ENCODE measurements around the gene AKAP8L. TPM values are rescaled to one million over a fixed set of nuclear protein-coding genes. Genes with fewer than 3 reads are reported as not detected.
A peak's percentile ranks its signal among the peaks of the same experiment; 100 is the strongest.

Gene AKAP8L
- total RNA-seq, 1 donor from 2014 or later: 163 TPM

DNA sequence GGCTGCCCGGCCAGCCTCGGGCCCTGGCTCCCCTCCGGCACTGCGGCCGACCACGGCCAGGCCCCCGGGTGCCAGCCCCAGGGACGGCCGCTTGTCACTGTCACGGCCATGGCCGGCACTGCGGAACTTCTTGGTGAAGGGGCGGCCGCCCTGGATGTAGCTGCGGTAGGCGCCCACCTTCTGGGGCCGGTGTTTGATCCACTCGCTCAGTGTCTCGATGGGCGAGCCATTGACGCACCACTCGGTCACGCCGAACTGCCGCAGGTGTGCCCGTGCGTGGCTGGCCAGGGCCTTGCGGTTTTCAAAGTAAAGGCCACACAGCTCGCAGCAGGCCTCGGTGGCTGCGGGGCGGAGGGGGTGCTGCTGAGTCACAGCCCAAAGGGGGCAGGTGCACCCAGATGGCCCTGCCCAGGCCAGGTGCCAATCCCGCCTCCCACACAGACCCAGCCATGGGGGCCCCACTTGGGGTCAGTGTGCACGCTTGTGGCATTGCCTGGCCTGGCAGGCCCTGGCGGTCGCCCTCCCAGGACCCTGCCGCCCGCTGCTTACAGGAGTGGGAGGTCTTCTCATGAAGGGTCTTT lies 6.0 kb upstream of the AKAP8L start:
- Mint-ChIP-seq H3K4me1 (no peaks in the 10 kb centered on the region), H3K27ac (ENCODE audit: unreplicated experiment) (no peak overlapping the region), H3K27me3 (ENCODE audit: low read depth) (no peaks in the 10 kb centered on the region), H3K36me3 (ENCODE audit: low read depth) (peaks cover 21% of the 10 kb centered on the region), H3K4me3 (no peak overlapping the region), H3K9me3 (no peaks in the 10 kb centered on the region)
- TF ChIP-seq, protein P1, sequence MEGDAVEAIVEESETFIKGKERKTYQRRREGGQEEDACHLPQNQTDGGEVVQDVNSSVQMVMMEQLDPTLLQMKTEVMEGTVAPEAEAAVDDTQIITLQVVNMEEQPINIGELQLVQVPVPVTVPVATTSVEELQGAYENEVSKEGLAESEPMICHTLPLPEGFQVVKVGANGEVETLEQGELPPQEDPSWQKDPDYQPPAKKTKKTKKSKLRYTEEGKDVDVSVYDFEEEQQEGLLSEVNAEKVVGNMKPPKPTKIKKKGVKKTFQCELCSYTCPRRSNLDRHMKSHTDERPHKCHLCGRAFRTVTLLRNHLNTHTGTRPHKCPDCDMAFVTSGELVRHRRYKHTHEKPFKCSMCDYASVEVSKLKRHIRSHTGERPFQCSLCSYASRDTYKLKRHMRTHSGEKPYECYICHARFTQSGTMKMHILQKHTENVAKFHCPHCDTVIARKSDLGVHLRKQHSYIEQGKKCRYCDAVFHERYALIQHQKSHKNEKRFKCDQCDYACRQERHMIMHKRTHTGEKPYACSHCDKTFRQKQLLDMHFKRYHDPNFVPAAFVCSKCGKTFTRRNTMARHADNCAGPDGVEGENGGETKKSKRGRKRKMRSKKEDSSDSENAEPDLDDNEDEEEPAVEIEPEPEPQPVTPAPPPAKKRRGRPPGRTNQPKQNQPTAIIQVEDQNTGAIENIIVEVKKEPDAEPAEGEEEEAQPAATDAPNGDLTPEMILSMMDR (conservative IDR thresholded peaks at IDR 0.05): no peak
- no peak for DNase-seq (ENCODE audit: low read depth, low spot score)

DNA sequence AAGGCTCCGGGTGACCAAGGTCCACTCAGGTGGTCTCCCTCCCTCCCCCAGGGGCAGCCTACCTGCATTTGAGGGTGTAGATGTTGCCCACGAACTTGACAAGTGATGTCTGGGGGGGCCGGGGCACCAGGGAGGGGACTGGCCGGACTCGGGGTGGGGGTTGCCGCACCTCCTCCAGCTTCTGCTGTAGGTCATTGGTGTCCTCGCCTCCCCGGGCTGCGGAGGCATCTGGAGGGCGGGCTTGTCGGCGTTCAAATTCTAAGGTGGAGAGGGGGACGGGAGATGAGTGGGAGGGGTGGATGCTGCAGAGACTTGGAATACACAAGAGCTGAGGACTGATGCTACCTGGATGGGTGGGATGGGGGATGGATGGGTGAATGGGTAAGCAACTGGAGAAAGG lies 5.3 kb upstream of the AKAP8L start:
- Mint-ChIP-seq H3K4me1 (peaks cover 2% of the 10 kb centered on the region), H3K9me3 (no peaks in the 10 kb centered on the region), H3K27ac (ENCODE audit: unreplicated experiment) (no peak overlapping the region), H3K27me3 (ENCODE audit: low read depth) (no peaks in the 10 kb centered on the region), H3K4me3 (no peak overlapping the region), H3K36me3 (ENCODE audit: low read depth) (peaks cover 21% of the 10 kb centered on the region)
- no peak for DNase-seq (ENCODE audit: low read depth, low spot score)
- TF ChIP-seq, protein P1 (conservative IDR thresholded peaks at IDR 0.05): no peak

DNA sequence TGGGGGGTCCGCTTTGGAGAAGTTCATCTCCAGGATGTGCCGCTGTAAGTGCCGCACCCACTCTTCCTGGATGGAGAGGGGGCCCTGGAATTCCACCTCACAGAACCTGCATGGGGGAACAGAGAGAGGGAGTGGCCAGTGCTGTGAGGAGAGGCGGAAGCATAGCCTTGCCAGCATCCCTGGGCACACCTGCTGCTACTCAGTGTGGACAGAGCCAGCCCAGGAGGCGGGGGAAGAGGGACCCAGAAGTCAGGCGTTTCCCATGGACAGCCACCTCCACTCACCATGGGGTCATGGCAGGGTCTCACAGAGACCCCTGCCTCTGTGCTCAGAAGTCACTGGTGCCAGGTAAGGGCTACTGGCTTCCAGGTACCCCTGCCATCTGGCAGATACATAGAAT lies 4.3 kb upstream of the AKAP8L start:
- Mint-ChIP-seq H3K27ac (ENCODE audit: unreplicated experiment) (no peak overlapping the region), H3K9me3 (no peaks in the 10 kb centered on the region), H3K36me3 (ENCODE audit: low read depth) (peaks cover 25% of the 10 kb centered on the region), H3K4me3 (no peak overlapping the region), H3K27me3 (ENCODE audit: low read depth) (peaks cover 4% of the 10 kb centered on the region), H3K4me1 (peaks cover 9% of the 10 kb centered on the region)
- TF ChIP-seq, protein P1 (conservative IDR thresholded peaks at IDR 0.05): no peak
- DNase-seq (ENCODE audit: low read depth, low spot score): no peak

DNA sequence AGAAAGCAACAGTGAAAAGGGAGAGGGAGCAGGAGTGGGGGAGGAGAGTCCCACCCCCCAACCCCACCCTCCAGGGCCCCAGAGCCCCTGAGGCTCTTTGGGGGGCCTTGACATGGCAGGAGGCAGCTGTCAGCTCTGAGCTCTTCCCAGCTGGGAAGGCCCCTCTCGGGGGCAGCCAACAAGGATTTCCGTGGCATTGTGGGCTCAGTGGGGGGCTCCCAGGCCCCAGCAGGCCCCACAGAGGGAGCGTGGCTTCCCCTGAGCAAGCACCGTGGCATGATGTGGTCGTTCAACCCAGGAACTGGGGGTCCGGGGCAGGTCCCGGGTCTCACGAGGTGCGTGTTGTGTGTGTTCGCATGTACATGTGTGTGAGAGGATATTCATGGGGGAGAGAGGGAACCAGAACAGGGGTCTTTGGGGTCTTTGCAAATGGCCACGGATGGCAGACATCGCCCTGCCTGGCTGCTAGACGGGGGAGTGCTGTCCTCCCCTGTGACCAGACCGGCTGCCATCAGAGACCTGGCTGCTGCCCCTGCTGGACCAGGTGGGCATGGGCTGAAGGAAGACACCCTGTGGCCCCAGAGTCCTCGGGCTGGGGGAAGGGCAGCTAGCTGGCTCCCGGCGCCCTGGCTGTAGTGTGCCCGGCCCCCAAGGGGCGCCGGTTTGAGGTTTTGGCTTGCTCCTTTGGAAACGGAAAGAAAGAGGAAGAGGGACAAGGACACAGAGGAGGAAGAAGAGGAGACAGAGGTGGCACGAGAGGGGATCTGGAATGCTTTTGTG lies 3.7 kb upstream of the AKAP8L start:
- H3K27me3 Mint-ChIP-seq (ENCODE audit: low read depth): peaks cover 4% of the 10 kb centered on the region
- no peak for DNase-seq (ENCODE audit: low read depth, low spot score)
- H3K27ac Mint-ChIP-seq (ENCODE audit: unreplicated experiment): no peak overlapping the region
- H3K9me3 Mint-ChIP-seq: no peaks in the 10 kb centered on the region
- TF ChIP-seq, protein P1 (conservative IDR thresholded peaks at IDR 0.05): no peak
- H3K4me1 Mint-ChIP-seq: peaks cover 15% of the 10 kb centered on the region
- peak overlapping the region; percentile 27 for H3K4me3 Mint-ChIP-seq
- H3K36me3 Mint-ChIP-seq (ENCODE audit: low read depth): peaks cover 25% of the 10 kb centered on the region

DNA sequence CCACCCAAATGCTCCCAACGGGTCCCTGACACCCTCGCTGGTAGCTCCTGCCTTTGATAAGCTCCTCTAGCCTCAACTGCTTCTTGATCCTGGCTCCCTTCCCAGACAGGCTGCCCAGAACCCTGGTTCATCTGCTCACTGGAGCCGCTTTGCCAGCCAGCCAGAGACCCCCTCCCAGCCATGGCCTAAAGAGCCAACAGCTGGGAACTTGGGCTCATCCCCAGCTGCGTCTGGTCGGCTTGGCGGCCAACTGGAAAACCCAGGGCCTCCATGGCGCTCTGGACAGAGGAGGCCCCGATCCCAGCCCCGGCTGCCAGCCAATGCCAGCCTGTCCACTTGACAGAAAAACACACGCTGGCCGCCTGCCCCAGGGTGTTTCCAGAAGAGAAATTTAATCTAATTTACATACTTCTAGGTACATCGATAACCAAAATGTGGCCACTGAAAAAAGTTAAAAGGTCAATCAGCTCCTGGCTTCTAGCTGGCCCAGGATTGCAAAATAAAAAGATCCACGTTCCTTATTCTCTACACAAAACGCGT lies 3.0 kb upstream of the AKAP8L start:
- no peak for DNase-seq (ENCODE audit: low read depth, low spot score)
- TF ChIP-seq, protein P1 (conservative IDR thresholded peaks at IDR 0.05): no peak
- Mint-ChIP-seq H3K36me3 (ENCODE audit: low read depth) (peaks cover 22% of the 10 kb centered on the region), H3K9me3 (no peaks in the 10 kb centered on the region), H3K27me3 (ENCODE audit: low read depth) (peaks cover 4% of the 10 kb centered on the region), H3K4me1 (peaks cover 22% of the 10 kb centered on the region), H3K27ac (ENCODE audit: unreplicated experiment) (no peak overlapping the region), H3K4me3 (peak overlapping the region; percentile 27)
